K562 (cell line): ENCODE measurements around the gene NAA38. TPM values are rescaled to one million over a fixed set of nuclear protein-coding genes. Genes with fewer than 3 reads are reported as not detected.

Source experiments
- CHCHD3 ChIP-seq: fragments of 250-450 bp; sonication (Bioruptor Pico); IDR thresholded peaks from 2 replicates; pipeline ENCODE4 v2.1.2; 2022; ENCODE audit warnings: mild to moderate bottlenecking
- CTBP1 ChIP-seq: fragments of 450-650 bp; IDR thresholded peaks from 2 replicates; pipeline ENCODE4 v1.6.1; 2016; ENCODE audit warnings: borderline replicate concordance
- EZH2 ChIP-seq: IDR thresholded peaks from 2 replicates; pipeline ENCODE4 v1.6.1; 2012; ENCODE audit warnings: low read depth, mild to moderate bottlenecking, inconsistent platforms, low read length, borderline replicate concordance
- MCM7 ChIP-seq, 2 experiments: fragments of 450-650 bp; IDR thresholded peaks; 2 replicates each; pipeline ENCODE4 v1.6.1; 2016 to 2018
- PBX2 ChIP-seq, 2 experiments: IDR thresholded peaks in 1 of 2; conservative IDR thresholded peaks in 1 of 2; 2 replicates each; pipeline ENCODE4 v1.6.1; 2016; ENCODE audit warnings: low read depth in 2 of 2, mild to moderate bottlenecking in 1 of 2, missing compliant biosample characterization in 1 of 2, missing genetic modification characterization in 1 of 2, moderate library complexity in 1 of 2
- PKNOX1 ChIP-seq: fragments of 450-650 bp; IDR thresholded peaks from 2 replicates; pipeline ENCODE4 v1.6.1; 2016
- SREBF1 ChIP-seq: fragments of 150-350 bp; IDR thresholded peaks from 2 replicates; pipeline ENCODE4 v1.6.1; 2014; ENCODE audit warnings: antibody characterized with exemption, low read depth, low read length, borderline replicate concordance
- ZFP91 ChIP-seq: sonication (generic); formaldehyde crosslinking; IDR thresholded peaks from 2 replicates; pipeline ENCODE4 v1.8.0; 2022; ENCODE audit warnings: mild to moderate bottlenecking, missing genetic modification reagents
- ZNF316 ChIP-seq: fragments of 450-650 bp; IDR thresholded peaks from 2 replicates; pipeline ENCODE4 v1.6.1; 2016
- ZNF639 ChIP-seq, 2 experiments: fragments of 200-800 bp in 1 of 2; sonication (Bioruptor generic) in 1 of 2; sonication (generic) in 1 of 2; formaldehyde crosslinking in 1 of 2; IDR thresholded peaks in 1 of 2; conservative IDR thresholded peaks in 1 of 2; 2 replicates each; pipeline versions ENCODE4 v1.5.0 to v1.6.1; 2016 to 2020; ENCODE audit warnings: missing compliant biosample characterization in 1 of 2, missing genetic modification characterization in 1 of 2, missing genetic modification reagents in 1 of 2
- ZNF699 ChIP-seq: fragments of 250-450 bp; sonication (Bioruptor Pico); IDR thresholded peaks from 2 replicates; pipeline ENCODE4 v1.8.0; 2021; ENCODE audit warnings: mild to moderate bottlenecking, moderate library complexity; ENCODE audit not compliant: insufficient replicate concordance
- polyA plus RNA-seq, 8 experiments: library from polyadenylated mRNA; depleted of rRNA in 4 of 8; stranded (reverse) in 5 of 8; unstranded in 3 of 8; fragments of >200 nt; fragmentation: Nextera tagmentation in 2 of 8; fragmentation: Illumina TruSeq in 1 of 8; extraction: Ambion mirVana in 2 of 8; extraction: Trizol in 1 of 8; gene quantifications; 2 replicates each; pipeline versions ENCODE4 v1.2.1 to v1.2.3, GENCODE V29; 2011 to 2014; ENCODE audit warnings: inconsistent platforms in 1 of 8, missing spikeins in 1 of 8
- total RNA-seq, 7 experiments: library from RNA; depleted of rRNA in 6 of 7; stranded (reverse); fragments of >200 nt in 6 of 7; fragmentation: Illumina TruSeq in 2 of 7; extraction: Trizol in 2 of 7; gene quantifications; 2 replicates each; pipeline versions ENCODE4 v1.2.1 to v1.2.3, GENCODE V29; 2011 to 2021; ENCODE audit warnings: low replicate concordance in 1 of 7
- TF ChIP-seq, protein P1 (sequence below): fragments of 450-650 bp; IDR thresholded peaks from 2 replicates; pipeline ENCODE4 v1.6.1; 2018; ENCODE audit not compliant: partially characterized antibody
- TF ChIP-seq, protein P2 (sequence below): conservative IDR thresholded peaks from 2 replicates; pipeline ENCODE4 v1.6.1; 2011; ENCODE audit warnings: low read depth, mild to moderate bottlenecking, low read length; ENCODE audit not compliant: control insufficient read depth

The NAA38 gene
- total and polyA plus RNA-seq, 9 of the 15 experiments (the other 6 are each of a cell fraction or from before 2014, with no cell fraction given), result 16.4 to 99.8 (median 57.3) TPM

GRCh38 chr17:7887482-7888183 lies 30.3 kb upstream of the NAA38 start (continued):
- TF ChIP-seq CHCHD3 (CRISPR knock-in tag), result no peak
- peak; percentile 28 for TF ChIP-seq PKNOX1
- TF ChIP-seq ZNF639 (CRISPR knock-in tag; conservative IDR thresholded peaks at IDR 0.05 in 1 of 2, IDR thresholded peaks at IDR 0.05 in 1 of 2), result peak in 1 of 2 experiments; percentile 51; a peak in 1 of 4 replicates
- no peak for TF ChIP-seq SREBF1
- TF ChIP-seq ZFP91 (CRISPR knock-in tag), result no peak
- TF ChIP-seq ZNF316, result no peak
- TF ChIP-seq EZH2, result no peak
- no peak for TF ChIP-seq PBX2 (CRISPR knock-in tag; IDR thresholded peaks at IDR 0.05; ENCODE audit: low read depth)
- 0 out of 2 replicates have a peak, but pooled peaks have one; percentile 9 for TF ChIP-seq PBX2 (tag; conservative IDR thresholded peaks at IDR 0.05; ENCODE audit: low read depth)
- peak; percentile 24; the same call in 1 of the 2 replicates for TF ChIP-seq CTBP1
- TF ChIP-seq ZNF699, result no peak
- TF ChIP-seq, protein P1, sequence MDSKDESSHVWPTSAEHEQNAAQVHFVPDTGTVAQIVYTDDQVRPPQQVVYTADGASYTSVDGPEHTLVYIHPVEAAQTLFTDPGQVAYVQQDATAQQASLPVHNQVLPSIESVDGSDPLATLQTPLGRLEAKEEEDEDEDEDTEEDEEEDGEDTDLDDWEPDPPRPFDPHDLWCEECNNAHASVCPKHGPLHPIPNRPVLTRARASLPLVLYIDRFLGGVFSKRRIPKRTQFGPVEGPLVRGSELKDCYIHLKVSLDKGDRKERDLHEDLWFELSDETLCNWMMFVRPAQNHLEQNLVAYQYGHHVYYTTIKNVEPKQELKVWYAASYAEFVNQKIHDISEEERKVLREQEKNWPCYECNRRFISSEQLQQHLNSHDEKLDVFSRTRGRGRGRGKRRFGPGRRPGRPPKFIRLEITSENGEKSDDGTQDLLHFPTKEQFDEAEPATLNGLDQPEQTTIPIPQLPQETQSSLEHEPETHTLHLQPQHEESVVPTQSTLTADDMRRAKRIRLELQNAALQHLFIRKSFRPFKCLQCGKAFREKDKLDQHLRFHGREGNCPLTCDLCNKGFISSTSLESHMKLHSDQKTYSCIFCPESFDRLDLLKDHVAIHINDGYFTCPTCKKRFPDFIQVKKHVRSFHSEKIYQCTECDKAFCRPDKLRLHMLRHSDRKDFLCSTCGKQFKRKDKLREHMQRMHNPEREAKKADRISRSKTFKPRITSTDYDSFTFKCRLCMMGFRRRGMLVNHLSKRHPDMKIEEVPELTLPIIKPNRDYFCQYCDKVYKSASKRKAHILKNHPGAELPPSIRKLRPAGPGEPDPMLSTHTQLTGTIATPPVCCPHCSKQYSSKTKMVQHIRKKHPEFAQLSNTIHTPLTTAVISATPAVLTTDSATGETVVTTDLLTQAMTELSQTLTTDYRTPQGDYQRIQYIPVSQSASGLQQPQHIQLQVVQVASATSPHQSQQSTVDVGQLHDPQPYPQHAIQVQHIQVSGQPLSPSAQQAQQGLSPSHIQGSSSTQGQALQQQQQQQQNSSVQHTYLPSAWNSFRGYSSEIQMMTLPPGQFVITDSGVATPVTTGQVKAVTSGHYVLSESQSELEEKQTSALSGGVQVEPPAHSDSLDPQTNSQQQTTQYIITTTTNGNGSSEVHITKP, result peak; percentile 50
- TF ChIP-seq MCM7 (IDR thresholded peaks at IDR 0.05), result no peak
- TF ChIP-seq, protein P2, sequence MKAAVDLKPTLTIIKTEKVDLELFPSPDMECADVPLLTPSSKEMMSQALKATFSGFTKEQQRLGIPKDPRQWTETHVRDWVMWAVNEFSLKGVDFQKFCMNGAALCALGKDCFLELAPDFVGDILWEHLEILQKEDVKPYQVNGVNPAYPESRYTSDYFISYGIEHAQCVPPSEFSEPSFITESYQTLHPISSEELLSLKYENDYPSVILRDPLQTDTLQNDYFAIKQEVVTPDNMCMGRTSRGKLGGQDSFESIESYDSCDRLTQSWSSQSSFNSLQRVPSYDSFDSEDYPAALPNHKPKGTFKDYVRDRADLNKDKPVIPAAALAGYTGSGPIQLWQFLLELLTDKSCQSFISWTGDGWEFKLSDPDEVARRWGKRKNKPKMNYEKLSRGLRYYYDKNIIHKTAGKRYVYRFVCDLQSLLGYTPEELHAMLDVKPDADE, result no peak
